K562 (cell line): Measurements from ENCODE around the gene ZFP3. TPM values are rescaled to one million over a fixed set of nuclear protein-coding genes. Genes with fewer than 3 reads are reported as not detected.
A peak's percentile ranks its signal among the peaks of the same experiment; 100 is the strongest.

Source experiments
- BDP1 ChIP-seq: IDR thresholded peaks from 3 replicates; pipeline ENCODE4 v1.6.1; 2011; ENCODE audit not compliant: insufficient read length, insufficient read depth
- CAMTA2 ChIP-seq: fragments of 250-450 bp; sonication (Bioruptor Pico); conservative IDR thresholded peaks from 2 replicates; pipeline ENCODE4 v1.5.1; 2022
- CREB1 ChIP-seq, 2 experiments: sonication (generic) in 1 of 2; formaldehyde crosslinking in 1 of 2; IDR thresholded peaks; 2 replicates each; pipeline versions ENCODE4 v1.6.1 to v1.8.0; 2012 to 2022; ENCODE audit warnings: inconsistent platforms in 1 of 2, mild to moderate bottlenecking in 1 of 2, missing genetic modification reagents in 1 of 2, moderate library complexity in 1 of 2
- HEY1 ChIP-seq: fragments of 250-450 bp; sonication (Bioruptor Pico); IDR thresholded peaks from 2 replicates; pipeline ENCODE4 v1.5.0; 2020; ENCODE audit warnings: mild to moderate bottlenecking, moderate library complexity, borderline replicate concordance
- KLF6 ChIP-seq: fragments of 250-450 bp; sonication (Bioruptor Pico); IDR thresholded peaks from 2 replicates; pipeline ENCODE4 v1.4.0; 2020; ENCODE audit warnings: mild to moderate bottlenecking, moderate library complexity, borderline replicate concordance
- MTA3 ChIP-seq: fragments of 450-650 bp; formaldehyde crosslinking; IDR thresholded peaks from 2 replicates; pipeline ENCODE4 v1.6.1; 2017; ENCODE audit warnings: mild to moderate bottlenecking, borderline replicate concordance
- MYNN ChIP-seq, 2 experiments: sonication (generic); formaldehyde crosslinking in 1 of 2; IDR thresholded peaks; 2 replicates each; pipeline versions ENCODE4 v1.5.0 to v1.6.1; 2016 to 2020; ENCODE audit warnings: antibody characterized with exemption in 1 of 2, missing genetic modification reagents in 1 of 2
- NR1H2 ChIP-seq: sonication (generic); formaldehyde crosslinking; IDR thresholded peaks from 2 replicates; pipeline ENCODE4 v1.4.0; 2020; ENCODE audit warnings: mild to moderate bottlenecking, missing genetic modification reagents
- SUPT5H ChIP-seq: fragments of 450-650 bp; IDR thresholded peaks from 2 replicates; pipeline ENCODE4 v1.6.1; 2016
- TAF15 ChIP-seq: fragments of 200-400 bp; formaldehyde crosslinking; IDR thresholded peaks from 2 replicates; pipeline ENCODE4 v1.6.1; 2017; ENCODE audit warnings: mild to moderate bottlenecking, low read depth, low read length, moderate library complexity
- TAF9B ChIP-seq: fragments of 450-650 bp; IDR thresholded peaks from 2 replicates; pipeline ENCODE4 v1.6.1; 2018; ENCODE audit warnings: mild to moderate bottlenecking; ENCODE audit not compliant: partially characterized antibody
- ZNF232 ChIP-seq: sonication (generic); formaldehyde crosslinking; IDR thresholded peaks from 2 replicates; pipeline ENCODE4 v1.8.0; 2022; ENCODE audit warnings: mild to moderate bottlenecking, missing genetic modification reagents
- ZNF311 ChIP-seq: fragments of 250-450 bp; sonication (Bioruptor Pico); IDR thresholded peaks from 2 replicates; pipeline ENCODE4 v1.4.0; 2020; ENCODE audit warnings: mild to moderate bottlenecking, moderate library complexity
- ZNF347 ChIP-seq: fragments of 450-650 bp; formaldehyde crosslinking; IDR thresholded peaks from 2 replicates; pipeline ENCODE4 v1.4.0; 2020; ENCODE audit warnings: low read depth, mild to moderate bottlenecking, moderate library complexity
- ZNF41 ChIP-seq: fragments of 250-450 bp; sonication (Bioruptor Pico); conservative IDR thresholded peaks from 2 replicates; pipeline ENCODE4 v1.4.0; 2020; ENCODE audit warnings: mild to moderate bottlenecking
- ZNF583 ChIP-seq: fragments of 250-450 bp; sonication (Bioruptor Pico); IDR thresholded peaks from 2 replicates; pipeline ENCODE4 v1.4.0; 2020
- ZNF707 ChIP-seq: fragments of 250-450 bp; sonication (Bioruptor Pico); conservative IDR thresholded peaks from 2 replicates; pipeline ENCODE4 v1.8.0; 2022; ENCODE audit warnings: inconsistent platforms, mild to moderate bottlenecking, moderate library complexity
- polyA plus RNA-seq, 8 experiments: library from polyadenylated mRNA; depleted of rRNA in 4 of 8; stranded (reverse) in 5 of 8; unstranded in 3 of 8; fragments of >200 nt; fragmentation: Nextera tagmentation in 2 of 8; fragmentation: Illumina TruSeq in 1 of 8; extraction: Ambion mirVana in 2 of 8; extraction: Trizol in 1 of 8; gene quantifications; 2 replicates each; pipeline versions ENCODE4 v1.2.1 to v1.2.3, GENCODE V29; 2011 to 2014; ENCODE audit warnings: inconsistent platforms in 1 of 8, missing spikeins in 1 of 8
- total RNA-seq, 7 experiments: library from RNA; depleted of rRNA in 6 of 7; stranded (reverse); fragments of >200 nt in 6 of 7; fragmentation: Illumina TruSeq in 2 of 7; extraction: Trizol in 2 of 7; gene quantifications; 2 replicates each; pipeline versions ENCODE4 v1.2.1 to v1.2.3, GENCODE V29; 2011 to 2021; ENCODE audit warnings: low replicate concordance in 1 of 7
- TF ChIP-seq, protein P1 (sequence below), 2 experiments: fragments of 450-650 bp in 1 of 2; sonication (generic) in 1 of 2; formaldehyde crosslinking in 1 of 2; IDR thresholded peaks in 1 of 2; conservative IDR thresholded peaks in 1 of 2; 2 replicates each; pipeline versions ENCODE4 v1.6.1 to v1.8.1; 2016 to 2023; ENCODE audit warnings: mild to moderate bottlenecking in 2 of 2, moderate library complexity in 2 of 2, inconsistent platforms in 1 of 2, missing genetic modification reagents in 1 of 2
- TF ChIP-seq, protein P2 (sequence below): fragments of 250-450 bp; sonication (Bioruptor Pico); IDR thresholded peaks from 2 replicates; pipeline ENCODE4 v1.5.0; 2020; ENCODE audit warnings: mild to moderate bottlenecking, borderline replicate concordance
- TF ChIP-seq, protein P3 (sequence below): IDR thresholded peaks from 2 replicates; pipeline ENCODE4 v1.6.1; 2014; ENCODE audit warnings: antibody characterized with exemption
- TF ChIP-seq, protein P4 (sequence below): fragments of 450-650 bp; conservative IDR thresholded peaks from 2 replicates; pipeline ENCODE4 v1.6.1; 2016; ENCODE audit warnings: missing genetic modification characterization, low read depth, mild to moderate bottlenecking, missing compliant biosample characterization, moderate library complexity

Gene ZFP3
- total and polyA plus RNA-seq, 9 of the 15 experiments (the other 6 are each of a cell fraction or from before 2014, with no cell fraction given), result 0.04 TPM; not detected in 8

DNA sequence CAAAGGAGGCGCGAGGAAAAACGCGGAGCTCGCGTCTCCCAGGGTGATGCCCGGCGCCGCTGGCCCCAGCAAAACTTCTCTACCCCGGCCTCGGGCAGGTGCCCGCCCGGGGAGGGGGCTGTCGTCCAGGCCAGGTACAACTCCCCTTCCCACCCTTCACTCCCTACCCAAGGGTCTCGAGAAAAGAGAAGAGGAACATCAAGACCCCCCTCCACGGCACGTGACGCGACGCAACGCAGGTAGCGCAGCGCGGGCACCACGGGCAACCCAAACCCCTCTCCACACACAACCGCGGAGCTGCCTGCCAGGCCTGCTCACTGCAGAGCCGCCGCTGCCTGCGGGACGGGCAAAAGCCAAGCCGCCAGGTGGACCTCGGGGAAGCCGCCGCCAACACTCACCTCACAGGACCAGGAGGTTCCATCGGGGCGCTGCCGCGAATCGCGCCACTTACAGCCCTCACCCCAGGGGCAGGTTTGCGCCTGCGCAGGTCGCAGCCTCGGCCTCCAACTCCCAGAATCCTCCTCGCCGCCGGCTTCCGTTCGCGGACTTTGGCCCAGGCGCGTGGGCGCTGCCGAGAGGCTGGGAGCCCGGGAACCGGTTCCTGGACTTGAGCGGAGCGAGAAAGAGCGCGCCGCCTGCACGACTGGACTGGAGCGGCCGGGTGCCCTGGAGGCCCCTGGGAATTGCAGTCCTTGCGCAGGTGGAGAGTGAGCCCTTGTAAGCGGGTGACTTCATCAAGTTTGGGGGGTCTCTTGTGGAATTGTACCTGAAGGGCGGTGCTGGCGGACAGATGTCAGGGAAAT lies 33.3 kb downstream of the ZFP3 start, which contains the start of gene ZNF232 (continued):
- TF ChIP-seq KLF6, result no peak
- no peak for TF ChIP-seq BDP1
- TF ChIP-seq ZNF583 (CRISPR knock-in tag), result no peak
- TF ChIP-seq, protein P1, sequence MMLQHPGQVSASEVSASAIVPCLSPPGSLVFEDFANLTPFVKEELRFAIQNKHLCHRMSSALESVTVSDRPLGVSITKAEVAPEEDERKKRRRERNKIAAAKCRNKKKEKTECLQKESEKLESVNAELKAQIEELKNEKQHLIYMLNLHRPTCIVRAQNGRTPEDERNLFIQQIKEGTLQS (IDR thresholded peaks at IDR 0.05), result no peak
- TF ChIP-seq, protein P1 (CRISPR knock-in tag; conservative IDR thresholded peaks at IDR 0.05), result no peak
- no peak for TF ChIP-seq ZNF311 (CRISPR knock-in tag)
- TF ChIP-seq, protein P2, sequence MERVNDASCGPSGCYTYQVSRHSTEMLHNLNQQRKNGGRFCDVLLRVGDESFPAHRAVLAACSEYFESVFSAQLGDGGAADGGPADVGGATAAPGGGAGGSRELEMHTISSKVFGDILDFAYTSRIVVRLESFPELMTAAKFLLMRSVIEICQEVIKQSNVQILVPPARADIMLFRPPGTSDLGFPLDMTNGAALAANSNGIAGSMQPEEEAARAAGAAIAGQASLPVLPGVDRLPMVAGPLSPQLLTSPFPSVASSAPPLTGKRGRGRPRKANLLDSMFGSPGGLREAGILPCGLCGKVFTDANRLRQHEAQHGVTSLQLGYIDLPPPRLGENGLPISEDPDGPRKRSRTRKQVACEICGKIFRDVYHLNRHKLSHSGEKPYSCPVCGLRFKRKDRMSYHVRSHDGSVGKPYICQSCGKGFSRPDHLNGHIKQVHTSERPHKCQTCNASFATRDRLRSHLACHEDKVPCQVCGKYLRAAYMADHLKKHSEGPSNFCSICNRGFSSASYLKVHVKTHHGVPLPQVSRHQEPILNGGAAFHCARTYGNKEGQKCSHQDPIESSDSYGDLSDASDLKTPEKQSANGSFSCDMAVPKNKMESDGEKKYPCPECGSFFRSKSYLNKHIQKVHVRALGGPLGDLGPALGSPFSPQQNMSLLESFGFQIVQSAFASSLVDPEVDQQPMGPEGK (CRISPR knock-in tag), result no peak
- TF ChIP-seq ZNF707 (CRISPR knock-in tag), result no peak
- peak; percentile 41; the same call in 1 of the 2 replicates for TF ChIP-seq MTA3
- peak; percentile 65 for TF ChIP-seq SUPT5H
- no peak for TF ChIP-seq CREB1 (IDR thresholded peaks at IDR 0.05)
- peak; percentile 33; the same call in 1 of the 2 replicates for TF ChIP-seq CREB1 (CRISPR knock-in tag; IDR thresholded peaks at IDR 0.05)
- no peak for TF ChIP-seq ZNF232 (CRISPR knock-in tag)
- TF ChIP-seq, protein P3, sequence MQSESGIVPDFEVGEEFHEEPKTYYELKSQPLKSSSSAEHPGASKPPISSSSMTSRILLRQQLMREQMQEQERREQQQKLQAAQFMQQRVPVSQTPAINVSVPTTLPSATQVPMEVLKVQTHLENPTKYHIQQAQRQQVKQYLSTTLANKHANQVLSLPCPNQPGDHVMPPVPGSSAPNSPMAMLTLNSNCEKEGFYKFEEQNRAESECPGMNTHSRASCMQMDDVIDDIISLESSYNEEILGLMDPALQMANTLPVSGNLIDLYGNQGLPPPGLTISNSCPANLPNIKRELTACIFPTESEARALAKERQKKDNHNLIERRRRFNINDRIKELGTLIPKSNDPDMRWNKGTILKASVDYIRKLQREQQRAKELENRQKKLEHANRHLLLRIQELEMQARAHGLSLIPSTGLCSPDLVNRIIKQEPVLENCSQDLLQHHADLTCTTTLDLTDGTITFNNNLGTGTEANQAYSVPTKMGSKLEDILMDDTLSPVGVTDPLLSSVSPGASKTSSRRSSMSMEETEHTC, result no peak
- no peak for TF ChIP-seq HEY1 (CRISPR knock-in tag)
- TF ChIP-seq, protein P4, sequence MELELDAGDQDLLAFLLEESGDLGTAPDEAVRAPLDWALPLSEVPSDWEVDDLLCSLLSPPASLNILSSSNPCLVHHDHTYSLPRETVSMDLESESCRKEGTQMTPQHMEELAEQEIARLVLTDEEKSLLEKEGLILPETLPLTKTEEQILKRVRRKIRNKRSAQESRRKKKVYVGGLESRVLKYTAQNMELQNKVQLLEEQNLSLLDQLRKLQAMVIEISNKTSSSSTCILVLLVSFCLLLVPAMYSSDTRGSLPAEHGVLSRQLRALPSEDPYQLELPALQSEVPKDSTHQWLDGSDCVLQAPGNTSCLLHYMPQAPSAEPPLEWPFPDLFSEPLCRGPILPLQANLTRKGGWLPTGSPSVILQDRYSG (tag), result no peak
- no peak for TF ChIP-seq MYNN (IDR thresholded peaks at IDR 0.05)
- TF ChIP-seq MYNN (CRISPR knock-in tag; IDR thresholded peaks at IDR 0.05), result no peak
- TF ChIP-seq TAF15, result no peak
- TF ChIP-seq ZNF347 (CRISPR knock-in tag), result no peak
- no peak for TF ChIP-seq TAF9B
- TF ChIP-seq ZNF41 (CRISPR knock-in tag), result no peak
- TF ChIP-seq NR1H2 (CRISPR knock-in tag), result no peak
- no peak for TF ChIP-seq CAMTA2 (CRISPR knock-in tag)
